Measurements from ENCODE around the gene SEC22C.

Gene SEC22C

DNA sequence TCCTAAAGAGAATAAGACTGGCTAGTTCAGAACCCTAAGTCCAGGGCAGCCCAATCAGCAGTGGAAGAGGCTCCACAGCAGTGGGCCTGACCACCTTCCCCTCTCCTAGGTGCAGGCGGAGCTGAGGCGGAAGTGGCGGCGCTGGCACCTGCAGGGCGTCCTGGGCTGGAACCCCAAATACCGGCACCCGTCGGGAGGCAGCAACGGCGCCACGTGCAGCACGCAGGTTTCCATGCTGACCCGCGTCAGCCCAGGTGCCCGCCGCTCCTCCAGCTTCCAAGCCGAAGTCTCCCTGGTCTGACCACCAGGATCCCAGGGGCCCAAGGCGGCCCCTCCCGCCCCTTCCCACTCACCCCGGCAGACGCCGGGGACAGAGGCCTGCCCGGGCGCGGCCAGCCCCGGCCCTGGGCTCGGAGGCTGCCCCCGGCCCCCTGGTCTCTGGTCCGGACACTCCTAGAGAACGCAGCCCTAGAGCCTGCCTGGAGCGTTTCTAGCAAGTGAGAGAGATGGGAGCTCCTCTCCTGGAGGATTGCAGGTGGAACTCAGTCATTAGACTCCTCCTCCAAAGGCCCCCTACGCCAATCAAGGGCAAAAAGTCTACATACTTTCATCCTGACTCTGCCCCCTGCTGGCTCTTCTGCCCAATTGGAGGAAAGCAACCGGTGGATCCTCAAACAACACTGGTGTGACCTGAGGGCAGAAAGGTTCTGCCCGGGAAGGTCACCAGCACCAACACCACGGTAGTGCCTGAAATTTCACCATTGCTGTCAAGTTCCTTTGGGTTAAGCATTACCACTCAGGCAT, 45.6 kb downstream of the SEC22C start:
- no peak for DNase-seq (ENCODE audit: low read depth in 1 of 2, low spot score in 1 of 2)

DNA sequence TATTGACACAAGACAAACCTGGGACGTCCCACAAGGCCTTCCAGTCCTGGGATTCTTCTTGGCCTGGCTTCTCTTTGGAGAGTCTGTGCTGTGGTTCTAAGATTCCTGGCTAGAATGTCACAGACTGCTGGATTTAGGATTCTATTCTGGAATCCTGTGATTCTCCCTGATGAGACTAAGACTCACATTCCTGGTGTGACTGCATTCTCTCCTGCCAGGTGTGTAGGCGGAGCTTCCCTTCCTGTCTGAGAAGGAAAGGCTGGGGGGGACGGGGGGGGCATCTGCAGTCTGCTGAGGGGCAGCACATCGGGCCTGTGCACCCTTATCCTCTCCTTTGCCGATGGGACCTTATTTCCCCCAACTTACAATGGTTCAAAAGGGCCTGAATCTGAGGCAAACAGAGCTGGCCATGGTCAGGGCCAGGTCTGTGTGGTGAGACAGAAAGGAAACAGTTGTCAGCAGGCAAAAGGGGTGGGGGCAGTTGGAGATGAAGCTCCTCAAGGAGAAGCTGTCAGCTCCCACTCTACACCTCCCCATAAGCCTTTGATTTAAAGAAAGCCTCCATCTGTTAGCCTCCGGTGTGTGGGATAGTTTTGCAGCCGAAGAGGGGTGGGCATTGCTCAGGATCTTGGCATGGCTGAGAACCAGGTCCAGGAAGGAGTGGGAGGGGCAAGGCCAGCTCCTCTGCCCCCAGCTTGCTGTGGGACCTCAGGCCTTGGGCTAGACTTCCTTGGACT, 48.4 kb downstream of the SEC22C start:
- no peak for DNase-seq (ENCODE audit: low read depth in 1 of 2, low spot score in 1 of 2)

- no peak for DNase-seq (ENCODE audit: low read depth in 1 of 2, low spot score in 1 of 2)
Observed at GRCh38 chr3:42532229-42532628, 49.5 kb downstream of the SEC22C start.

DNA sequence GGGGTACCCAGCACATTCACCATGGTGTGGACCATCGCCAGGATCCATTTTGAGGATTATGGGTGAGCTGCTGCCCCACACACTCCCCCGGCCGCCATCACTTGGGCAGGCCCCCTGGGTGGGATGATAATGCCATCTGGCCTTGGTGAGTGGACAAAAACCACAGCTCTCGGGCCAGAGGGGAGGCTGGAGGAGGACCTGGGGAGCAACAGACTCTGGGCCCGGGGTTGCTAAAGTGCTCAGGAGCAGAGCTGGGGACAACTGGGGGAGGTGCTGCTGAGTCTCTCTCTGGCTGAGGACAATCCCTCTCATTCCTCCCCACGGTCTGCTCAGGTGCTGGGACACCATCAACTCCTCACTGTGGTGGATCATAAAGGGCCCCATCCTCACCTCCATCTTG, 50.3 kb downstream of the SEC22C start:
- no peak for DNase-seq (ENCODE audit: low read depth in 1 of 2, low spot score in 1 of 2)

GRCh38 chr3:42530073-42530472, 51.7 kb downstream of the SEC22C start:
- DNase-seq (ENCODE audit: low read depth in 1 of 2, low spot score in 1 of 2), result no peak

- DNase-seq (ENCODE audit: low read depth in 1 of 2, low spot score in 1 of 2), result no peak
Observed at GRCh38 chr3:42529468-42529867, 52.3 kb downstream of the SEC22C start.

DNA sequence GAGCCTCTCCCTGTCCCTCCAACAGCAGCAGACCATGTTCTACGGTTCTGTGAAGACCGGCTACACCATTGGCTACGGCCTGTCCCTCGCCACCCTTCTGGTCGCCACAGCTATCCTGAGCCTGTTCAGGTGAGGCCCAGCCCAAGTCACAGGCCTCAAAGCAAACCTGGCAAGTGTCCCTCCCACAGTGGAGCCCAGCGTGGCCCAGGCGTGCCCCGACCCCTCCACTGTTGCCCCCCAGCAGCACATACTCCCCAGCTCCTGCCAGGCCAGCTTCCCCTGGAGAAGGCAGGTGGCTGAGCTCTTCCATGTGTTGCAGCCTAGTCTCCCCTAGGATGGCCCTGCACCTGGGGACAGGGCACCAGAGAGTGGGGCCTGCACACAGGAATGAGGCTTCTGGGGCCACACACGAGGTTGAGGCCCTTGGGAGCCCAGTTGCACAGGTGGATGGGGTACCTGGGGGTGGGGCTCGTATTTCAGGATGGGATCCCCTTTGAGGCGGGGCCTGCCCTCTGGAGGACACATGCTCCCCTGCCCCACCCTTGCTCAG, 54.3 kb downstream of the SEC22C start:
- DNase-seq (ENCODE audit: low read depth in 1 of 2, low spot score in 1 of 2), result no peak

DNA sequence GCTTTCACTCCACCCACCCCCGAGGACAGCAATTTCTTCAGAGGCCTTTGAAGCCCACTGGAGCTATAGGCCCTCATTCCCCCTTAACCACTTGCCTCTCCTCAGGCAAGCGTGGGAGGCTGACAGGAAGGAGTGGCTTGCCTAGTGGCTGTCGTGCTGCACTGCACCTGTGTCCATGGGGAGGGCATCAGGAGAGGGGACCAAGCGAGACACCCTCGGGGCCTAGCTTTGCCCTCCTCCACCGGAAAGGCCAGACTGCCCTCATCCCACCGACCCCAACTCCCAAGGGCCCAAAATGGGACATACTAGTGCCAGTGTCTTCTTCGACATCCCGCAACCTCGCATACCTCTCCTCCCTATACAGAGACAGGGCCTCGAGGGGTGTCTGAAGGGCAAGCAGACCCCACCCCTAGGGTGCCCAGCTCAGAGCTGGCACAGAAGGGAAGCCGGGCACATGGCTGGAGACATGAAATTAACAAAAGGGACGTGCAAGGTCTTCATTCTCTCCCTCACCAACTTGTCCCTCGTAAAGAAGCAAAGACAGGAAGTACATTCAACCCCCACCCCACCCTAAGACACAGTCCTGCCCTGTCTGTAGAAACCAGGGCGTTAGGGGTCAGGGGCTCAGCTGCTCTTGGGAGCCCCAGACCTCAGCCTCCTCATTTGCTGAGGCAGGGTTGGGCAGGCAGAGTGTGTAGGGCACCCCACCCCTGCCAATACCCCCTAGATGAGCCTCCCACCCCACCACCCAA, 55.0 kb downstream of the SEC22C start:
- DNase-seq (ENCODE audit: low read depth in 1 of 2, low spot score in 1 of 2), result peak in 1 of 2 donors; percentile 21

- no peak for DNase-seq (ENCODE audit: low read depth in 1 of 2, low spot score in 1 of 2)
Observed at GRCh38 chr3:42525736-42526345, 55.9 kb downstream of the SEC22C start.

DNA sequence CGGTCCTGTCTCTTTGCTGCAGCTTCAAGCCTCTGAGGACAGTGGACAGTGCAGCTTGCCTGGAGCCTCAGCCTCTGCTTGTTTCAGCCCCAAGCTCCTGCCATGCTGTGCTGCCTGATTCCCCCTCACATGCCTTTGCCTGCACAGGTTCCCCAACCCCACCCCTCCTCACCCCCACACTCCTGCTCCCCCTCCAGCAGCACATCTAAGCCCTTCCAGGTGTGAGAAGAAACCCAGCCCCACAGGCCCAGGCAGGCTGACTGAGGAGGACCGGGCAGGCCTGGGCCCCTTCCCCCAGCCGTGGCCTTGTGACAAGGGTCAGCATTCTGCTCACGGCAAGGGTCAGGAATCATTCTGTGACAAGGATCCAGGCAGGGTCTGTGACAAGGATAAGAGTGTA, 56.6 kb downstream of the SEC22C start:
- no peak for DNase-seq (ENCODE audit: low read depth in 1 of 2, low spot score in 1 of 2)

DNA sequence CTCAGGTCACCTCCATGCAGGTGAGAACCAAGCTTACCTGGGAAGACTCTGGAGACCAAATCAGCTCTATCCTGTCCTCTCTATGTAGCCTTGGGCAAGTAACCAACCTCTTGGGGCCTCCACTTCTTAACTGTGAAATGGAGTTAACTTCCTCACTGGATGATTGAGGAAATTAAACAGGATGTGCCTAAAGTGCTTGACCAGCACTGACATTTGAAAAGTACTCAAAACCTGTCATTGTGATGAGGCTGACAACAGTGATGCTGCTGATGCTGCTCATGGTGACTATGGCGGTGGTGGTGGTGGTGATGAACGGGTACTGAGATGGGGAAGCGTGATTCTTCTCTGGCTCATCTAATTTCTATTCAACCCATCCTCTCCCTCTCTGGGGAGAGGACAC, 57.0 kb downstream of the SEC22C start:
- DNase-seq (ENCODE audit: low read depth in 1 of 2, low spot score in 1 of 2), result no peak

DNA sequence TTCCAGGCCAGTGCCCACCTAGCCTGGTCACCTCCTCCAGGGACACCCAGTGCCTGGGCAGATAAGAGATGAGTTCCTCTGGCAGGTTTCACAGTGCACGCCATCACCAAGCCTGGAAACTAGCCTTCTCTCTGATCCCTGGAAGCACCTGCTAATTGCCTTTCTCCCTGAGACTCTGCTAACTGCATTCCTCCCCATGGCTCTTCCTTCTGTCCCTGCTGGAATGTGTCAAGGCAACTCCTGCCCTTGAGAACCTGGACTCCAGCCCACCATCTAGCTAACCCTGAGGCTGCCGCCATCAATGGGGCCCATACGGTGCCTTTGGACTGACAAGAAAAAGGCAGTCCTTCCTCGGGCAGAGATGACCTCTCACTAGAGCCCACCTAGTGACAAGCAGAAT, 60.9 kb downstream of the SEC22C start:
- no peak for DNase-seq (ENCODE audit: low read depth in 1 of 2, low spot score in 1 of 2)

DNA sequence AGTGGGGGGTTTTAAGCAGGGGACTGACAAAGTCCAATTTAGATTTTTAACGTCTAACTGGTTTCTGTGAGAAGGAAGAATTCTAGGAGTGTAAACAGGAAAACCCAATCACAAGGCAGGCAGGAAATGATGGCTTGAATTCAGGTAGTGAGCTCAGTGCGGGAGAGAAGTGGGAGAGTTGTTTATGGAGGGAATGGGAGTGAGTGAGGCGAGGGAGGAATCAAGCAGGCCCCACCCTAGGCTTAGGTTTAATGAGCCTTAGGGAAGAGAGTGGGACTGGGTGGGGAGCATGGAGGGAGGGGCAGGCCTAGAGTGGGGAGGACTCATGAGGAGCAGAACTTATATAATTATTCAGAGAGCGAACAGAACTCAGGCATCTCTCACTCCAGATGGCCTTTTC, 61.4 kb downstream of the SEC22C start:
- no peak for DNase-seq (ENCODE audit: low read depth in 1 of 2, low spot score in 1 of 2)

DNA sequence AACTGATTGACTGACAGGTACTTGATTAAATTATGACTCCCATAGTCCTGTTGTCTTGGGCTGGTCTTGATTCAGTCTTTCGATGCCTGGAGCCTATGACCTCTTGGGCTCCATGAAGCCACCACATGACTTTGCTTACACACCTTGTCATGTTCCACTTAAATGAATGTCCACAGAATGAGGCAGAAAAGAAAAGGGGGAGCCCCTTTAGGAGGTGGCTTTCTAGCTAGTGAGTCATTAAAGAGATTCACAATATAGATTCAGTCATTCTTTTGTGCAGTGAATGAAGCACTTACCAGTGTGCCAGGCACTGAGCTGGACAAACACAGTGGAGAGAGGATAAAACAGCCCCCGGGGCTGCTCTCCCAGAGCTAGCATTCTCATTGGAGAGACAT, 62.2 kb downstream of the SEC22C start:
- peak in 1 of 2 donors; percentile 24 for DNase-seq (ENCODE audit: low read depth in 1 of 2, low spot score in 1 of 2)

- DNase-seq (ENCODE audit: low read depth in 1 of 2, low spot score in 1 of 2), result no peak
Observed at GRCh38 chr3:42518800-42519567, 62.8 kb downstream of the SEC22C start.

GRCh38 chr3:42517117-42517516, 64.7 kb downstream of the SEC22C start:
- no peak for DNase-seq (ENCODE audit: low read depth in 1 of 2, low spot score in 1 of 2)

- no peak for DNase-seq (ENCODE audit: low read depth in 1 of 2, low spot score in 1 of 2)
Observed at GRCh38 chr3:42516443-42516842, 65.3 kb downstream of the SEC22C start.

GRCh38 chr3:42515976-42516375, 65.8 kb downstream of the SEC22C start:
- no peak for DNase-seq (ENCODE audit: low read depth in 1 of 2, low spot score in 1 of 2)

GRCh38 chr3:42515391-42515916, 66.3 kb downstream of the SEC22C start:
- DNase-seq (ENCODE audit: low read depth in 1 of 2, low spot score in 1 of 2), result no peak

DNA sequence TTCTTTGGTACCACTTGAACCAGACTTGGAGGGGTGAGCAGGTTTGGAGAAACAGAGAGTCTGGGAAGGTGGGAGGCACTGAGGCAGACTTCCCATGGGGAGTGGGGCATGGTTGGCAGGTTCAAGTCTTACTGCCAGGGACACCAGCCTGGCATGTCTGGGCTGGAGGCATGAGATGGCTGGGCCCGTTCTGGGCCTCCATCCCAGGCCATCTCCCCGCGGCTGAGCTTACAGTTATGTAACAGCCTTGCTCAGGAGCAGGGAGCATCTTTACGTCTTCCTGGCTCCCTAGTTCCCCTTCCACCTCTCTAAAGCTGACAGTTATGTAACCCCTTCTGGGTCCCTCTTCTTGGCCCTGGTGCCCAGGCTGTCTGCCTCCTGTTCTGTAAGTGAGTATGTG, 66.9 kb downstream of the SEC22C start:
- no peak for DNase-seq (ENCODE audit: low read depth in 1 of 2, low spot score in 1 of 2)

All from activated CD4-positive, alpha-beta T cell treated with anti-CD3 and anti-CD28 coated beads, Interleukin-2, amount 50 U/mL, for 24 hours (primary cell).